Measurements from ENCODE around the gene TBPL2.

- TF ChIP-seq CTCF (IDR thresholded peaks at IDR 0.05; ENCODE audit: low read depth, low read length, missing input control): no peak
- TF ChIP-seq EGR1 (IDR thresholded peaks at IDR 0.05; ENCODE audit: low read depth in 2 of 2): no peak
- TF ChIP-seq RAD21 (IDR thresholded peaks at IDR 0.05): no peak
- TF ChIP-seq ATF3 (IDR thresholded peaks at IDR 0.05): no peak
- TF ChIP-seq SP1 (IDR thresholded peaks at IDR 0.05): no peak
- TF ChIP-seq YY1 (IDR thresholded peaks at IDR 0.05): no peak
- TF ChIP-seq MAX (IDR thresholded peaks at IDR 0.05): no peak
- TF ChIP-seq HNF4G (IDR thresholded peaks at IDR 0.05): no peak
- TF ChIP-seq FOXA1 (IDR thresholded peaks at IDR 0.05): no peak
- no peak for TF ChIP-seq RXRA (IDR thresholded peaks at IDR 0.05)
- no peak for TF ChIP-seq NR2F2 (IDR thresholded peaks at IDR 0.05)
- TF ChIP-seq REST (IDR thresholded peaks at IDR 0.05): no peak
- TF ChIP-seq TAF1 (conservative IDR thresholded peaks at IDR 0.05): no peak
These were observed 22.5 kb downstream of the TBPL2 start for GRCh38 chr14:55417955-55418354.
